ENCODE results near the gene SLC24A1. TPM values are rescaled to one million over a fixed set of nuclear protein-coding genes. Genes with fewer than 3 reads are reported as not detected.

Gene SLC24A1
- total and polyA plus RNA-seq, 12 donors = 1.2 to 5.3 (median 2.0) TPM

GRCh38 chr15:65680544-65680943 lies 58.8 kb downstream of the SLC24A1 start:
- H3K4me1 ChIP-seq = no peaks in the 10 kb centered on the region
- TF ChIP-seq CTCF (IDR thresholded peaks at IDR 0.05) = no peak
- H3K36me3 ChIP-seq = peaks cover 0 to 17% (median 0%) of the 10 kb centered on the region in 9 donors
- no peaks in the 10 kb centered on the region for H3K9me3 ChIP-seq
- no peaks in the 10 kb centered on the region for H3K27me3 ChIP-seq
- no peak overlapping the region for H3K4me3 ChIP-seq
- no peak for DNase-seq
- no peak overlapping the region for H3K27ac ChIP-seq
- 96 to 100% methylated on average over 1 of the region's 1 CpG for WGBS, 2 donors
- intact Hi-C loops (cut with DNase I) = no loop called here
- ATAC-seq = no peak

GRCh38 chr15:65682404-65682911 lies 60.7 kb downstream of the SLC24A1 start:
- Histone ChIP-seq H3K36me3 (peaks cover 0 to 8% (median 0%) of the 10 kb centered on the region in 9 donors), H3K9me3 (peaks cover 0 to 2% (median 0%) of the 10 kb centered on the region in 11 donors), H3K27me3 (no peaks in the 10 kb centered on the region), H3K4me3 (no peak overlapping the region), H3K4me1 (no peaks in the 10 kb centered on the region), H3K27ac (no peak overlapping the region)
- 89% methylated on average over 2 of the region's 2 CpGs for WGBS, 2 donors
- no peak for TF ChIP-seq CTCF (IDR thresholded peaks at IDR 0.05)
- DNase-seq = no peak
- no peak for ATAC-seq
- intact Hi-C loops (cut with DNase I) = no loop called here

- no peak for DNase-seq
- H3K36me3 ChIP-seq = peaks cover 0 to 66% (median 36%) of the 10 kb centered on the region in 9 donors
- intact Hi-C loops (cut with DNase I) = no loop called here
- no peak overlapping the region for H3K27ac ChIP-seq
- no peaks in the 10 kb centered on the region for H3K4me1 ChIP-seq
- H3K9me3 ChIP-seq = peaks cover 0 to 6% (median 0%) of the 10 kb centered on the region in 11 donors
- WGBS, 2 donors = 94 to 97% methylated on average over 1 of the region's 1 CpG
- no peak overlapping the region for H3K4me3 ChIP-seq
- TF ChIP-seq CTCF (IDR thresholded peaks at IDR 0.05) = no peak
- no peak for ATAC-seq
- no peaks in the 10 kb centered on the region for H3K27me3 ChIP-seq
These were observed 66.7 kb downstream of the SLC24A1 start for GRCh38 chr15:65688462-65688861.

- WGBS, 2 donors = 87 to 91% methylated on average over 1 of the region's 1 CpG
These were observed 68.4 kb downstream of the SLC24A1 start for GRCh38 chr15:65690173-65690572.

More at GRCh38 chr15:65690173-65690572, 68.4 kb downstream of the SLC24A1 start:
- Histone ChIP-seq H3K4me3 (no peak overlapping the region), H3K4me1 (no peaks in the 10 kb centered on the region), H3K36me3 (peaks cover 0 to 80% (median 36%) of the 10 kb centered on the region in 9 donors), H3K27me3 (no peaks in the 10 kb centered on the region), H3K9me3 (peaks cover 0 to 6% (median 0%) of the 10 kb centered on the region in 11 donors), H3K27ac (no peak overlapping the region)
- ATAC-seq = no peak
- intact Hi-C loops (cut with DNase I) = no loop called here
- DNase-seq = no peak
- no peak for TF ChIP-seq CTCF (IDR thresholded peaks at IDR 0.05)

Measured in heart right ventricle (tissue), 16 donors.